NB4 (cell line): ENCODE measurements around the gene SDR42E2.
"Not testable (repeated sequence)": the region's sequence is repeated elsewhere in the genome, so short reads cannot be mapped to it uniquely, and the experiment has no call there.

Experiments used
- DNase-seq: peaks from one replicate; pipeline ENCODE4 v3.0.0; 2010; ENCODE audit warnings: low read depth
- H3K4me3 ChIP-seq: one replicate; pipeline ENCODE4 v1.5.1; 2011; ENCODE audit warnings: mild to moderate bottlenecking, low read depth, low read length, moderate library complexity
- CTCF ChIP-seq: IDR thresholded peaks from one replicate; pipeline ENCODE4 v1.5.1; 2012; ENCODE audit warnings: low read depth, low read length
- MAX ChIP-seq: IDR thresholded peaks from 2 replicates; pipeline ENCODE4 v1.6.1; 2011; ENCODE audit warnings: low read depth, low read length
- MYC ChIP-seq: IDR thresholded peaks from 2 replicates; pipeline ENCODE4 v1.6.1; 2011; ENCODE audit warnings: low read depth, low read length
- POLR2A ChIP-seq: IDR thresholded peaks from 2 replicates; pipeline ENCODE4 v1.6.1; 2011; ENCODE audit warnings: mild to moderate bottlenecking; ENCODE audit not compliant: insufficient read length; ENCODE audit errors: extremely low read depth

The SDR42E2 gene

GRCh38 chr16:22147853-22148252, 14.5 kb upstream of the SDR42E2 start:
- DNase-seq: no peak
- TF ChIP-seq MAX (no peak), CTCF (no peak), MYC (no peak), POLR2A (no peak)
- no peak overlapping the region for H3K4me3 ChIP-seq

- TF ChIP-seq CTCF (no peak), MYC (no peak), MAX (no peak), POLR2A (no peak)
These were observed 10.9 kb upstream of the SDR42E2 start for GRCh38 chr16:22151246-22151998.

GRCh38 chr16:22152316-22152715, 10.0 kb upstream of the SDR42E2 start:
- DNase-seq: no peak
- TF ChIP-seq MAX: no peak
- no peak for TF ChIP-seq MYC
- TF ChIP-seq CTCF: no peak
- TF ChIP-seq POLR2A: no peak
- H3K4me3 ChIP-seq: no peak overlapping the region

More at GRCh38 chr16:22151246-22151998, 10.9 kb upstream of the SDR42E2 start:
- H3K4me3 ChIP-seq: no peak overlapping the region
- no peak for DNase-seq

GRCh38 chr16:22153078-22153477, 9.2 kb upstream of the SDR42E2 start:
- peak; percentile 16 for DNase-seq
- not testable (repeated sequence) for H3K4me3 ChIP-seq

GRCh38 chr16:22161401-22161800, 905 bp upstream of the SDR42E2 start:
- H3K4me3 ChIP-seq: no peak overlapping the region
- TF ChIP-seq POLR2A (no peak), MAX (no peak), MYC (no peak), CTCF (no peak)
- no peak for DNase-seq

GRCh38 chr16:22162656-22163009, 327 bp downstream of the SDR42E2 start:
- no peak for TF ChIP-seq MYC
- no peak for TF ChIP-seq CTCF
- no peak for TF ChIP-seq POLR2A
- no peak for DNase-seq
- no peak overlapping the region for H3K4me3 ChIP-seq
